Measurements from ENCODE around the gene UGT1A4. TPM values are rescaled to one million over a fixed set of nuclear protein-coding genes. Genes with fewer than 3 reads are reported as not detected.

The UGT1A4 gene
- total and polyA plus RNA-seq, 12 donors, result not detected

DNA sequence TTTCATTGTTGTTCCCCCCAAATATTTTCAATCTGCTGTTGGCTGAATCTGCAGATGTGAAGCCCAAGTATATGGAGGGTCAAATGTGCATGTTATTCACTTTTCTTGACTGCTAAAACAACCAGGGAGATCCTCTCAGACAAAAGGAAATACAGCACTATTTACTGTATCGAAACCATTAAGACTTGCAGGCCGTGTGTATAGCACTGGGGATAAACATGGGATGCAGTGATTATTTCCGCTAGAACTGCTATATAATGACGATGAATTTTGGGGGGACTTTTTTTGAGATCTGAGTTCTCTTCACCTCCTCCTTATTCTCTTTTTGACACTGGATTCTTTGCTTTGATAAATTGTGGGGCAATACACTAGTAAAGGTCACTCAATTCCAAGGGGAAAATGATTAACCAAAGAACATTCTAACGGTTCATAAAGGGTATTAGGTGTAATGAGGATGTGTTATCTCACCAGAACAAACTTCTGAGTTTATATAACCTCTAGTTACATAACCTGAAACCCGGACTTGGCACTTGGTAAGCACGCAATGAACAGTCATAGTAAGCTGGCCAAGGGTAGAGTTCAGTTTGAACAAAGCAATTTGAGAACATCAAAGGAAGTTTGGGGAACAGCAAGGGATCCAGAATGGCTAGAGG is 38.0 kb downstream of the UGT1A4 start:
- H3K27ac ChIP-seq, result no peak overlapping the region
- DNase-seq (no peak), ATAC-seq (no peak)
- H3K27me3 ChIP-seq, result peaks cover 0 to 6% (median 0%) of the 10 kb centered on the region in 7 donors
- no peaks in the 10 kb centered on the region for H3K4me1 ChIP-seq
- WGBS, 2 donors, result 81 to 86% methylated on average over 7 of the region's 7 CpGs
- H3K4me3 ChIP-seq, result no peak overlapping the region
- intact Hi-C loops (cut with DNase I), result no loop called here
- H3K9me3 ChIP-seq, result no peaks in the 10 kb centered on the region
- TF ChIP-seq CTCF (IDR thresholded peaks at IDR 0.05), result no peak
- H3K36me3 ChIP-seq, result no peaks in the 10 kb centered on the region

DNA sequence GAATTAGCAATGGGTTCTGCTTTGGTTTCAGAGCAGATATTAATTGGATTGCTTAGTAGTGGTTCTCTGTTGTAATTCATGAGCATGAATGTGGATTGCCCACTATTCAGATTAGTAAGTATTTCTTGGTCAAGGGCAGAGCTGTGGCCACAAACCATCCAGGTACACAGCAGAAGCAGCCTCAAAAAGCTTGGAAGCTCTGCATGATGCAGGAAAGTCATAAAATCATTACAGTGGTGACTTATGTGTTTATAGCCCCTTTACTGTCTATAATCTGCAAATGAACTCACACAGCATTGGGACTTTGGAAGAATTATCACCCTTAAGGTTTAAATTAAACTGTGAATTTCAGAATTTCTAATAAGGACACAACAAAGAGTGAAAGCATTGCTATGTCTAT is 39.6 kb downstream of the UGT1A4 start:
- no peaks in the 10 kb centered on the region for H3K9me3 ChIP-seq
- H3K36me3 ChIP-seq, result no peaks in the 10 kb centered on the region
- TF ChIP-seq CTCF (IDR thresholded peaks at IDR 0.05), result no peak
- no peak for ATAC-seq
- H3K4me1 ChIP-seq, result no peaks in the 10 kb centered on the region
- intact Hi-C loops (cut with DNase I), result no loop called here
- no peak overlapping the region for H3K4me3 ChIP-seq
- peaks cover 0 to 10% (median 0%) of the 10 kb centered on the region in 7 donors for H3K27me3 ChIP-seq
- H3K27ac ChIP-seq, result no peak overlapping the region
- DNase-seq, result no peak

DNA sequence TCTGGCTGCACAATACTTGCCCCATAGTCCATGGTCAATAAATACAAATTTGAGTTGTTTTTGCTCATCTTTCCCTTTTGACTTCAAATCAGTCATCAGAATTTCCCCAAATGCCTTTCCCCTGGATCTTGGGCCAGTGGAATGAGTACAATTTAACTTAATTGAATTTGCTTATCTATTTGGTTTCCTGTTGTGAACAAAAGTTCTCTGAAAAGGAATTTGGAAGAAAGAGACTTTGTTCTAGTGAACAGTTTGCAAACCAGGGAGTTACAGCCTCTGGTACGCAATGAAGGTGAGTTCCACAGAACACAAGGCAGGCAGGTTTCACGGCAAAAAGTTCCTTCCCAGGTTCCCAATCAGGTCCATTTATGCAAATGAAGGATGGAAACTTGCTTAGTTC is 40.3 kb downstream of the UGT1A4 start:
- ATAC-seq, result no peak
- H3K36me3 ChIP-seq, result no peaks in the 10 kb centered on the region
- no peak overlapping the region for H3K27ac ChIP-seq
- no peak for TF ChIP-seq CTCF (IDR thresholded peaks at IDR 0.05)
- H3K27me3 ChIP-seq, result peaks cover 0 to 9% (median 0%) of the 10 kb centered on the region in 7 donors
- intact Hi-C loops (cut with DNase I), result no loop called here
- H3K4me1 ChIP-seq, result no peaks in the 10 kb centered on the region
- H3K9me3 ChIP-seq, result no peaks in the 10 kb centered on the region
- WGBS, 2 donors, result 80 to 81% methylated on average over 2 of the region's 2 CpGs
- no peak for DNase-seq
- H3K4me3 ChIP-seq, result no peak overlapping the region

- intact Hi-C loops (cut with DNase I), result no loop called here
- DNase-seq (no peak), ATAC-seq (no peak)
- Histone ChIP-seq H3K27me3 (peaks cover 0 to 19% (median 3%) of the 10 kb centered on the region in 7 donors), H3K36me3 (no peaks in the 10 kb centered on the region), H3K4me3 (no peak within 1 kb of the TSS), H3K27ac (no peak within 1 kb of the TSS), H3K9me3 (no peaks in the 10 kb centered on the region), H3K4me1 (no peaks in the 10 kb centered on the region)
- TF ChIP-seq CTCF (IDR thresholded peaks at IDR 0.05), result no peak
- 90 to 91% methylated on average over 6 of the region's 6 CpGs for WGBS, 2 donors
These were observed 41.5 kb downstream of the UGT1A4 start, which contains the start of gene UGT1A1 for GRCh38 chr2:233760043-233760442. TSS of gene UGT1A1 (plus strand) at chr2:233760270. CDS start at chr2:233760288, 18 bp downstream.
